Activated naive CD4-positive, alpha-beta T cell (primary cell): Measurements from ENCODE around the gene ABTB2.
"Not testable (repeated sequence)": the region's sequence is repeated elsewhere in the genome, so short reads cannot be mapped to it uniquely, and the experiment has no call there.

Source experiments
- DNase-seq, 4 experiments: peaks; one replicate each; lab custom pipeline; 2025; lab: John Stamatoyannopoulos, UW

The ABTB2 gene

DNA sequence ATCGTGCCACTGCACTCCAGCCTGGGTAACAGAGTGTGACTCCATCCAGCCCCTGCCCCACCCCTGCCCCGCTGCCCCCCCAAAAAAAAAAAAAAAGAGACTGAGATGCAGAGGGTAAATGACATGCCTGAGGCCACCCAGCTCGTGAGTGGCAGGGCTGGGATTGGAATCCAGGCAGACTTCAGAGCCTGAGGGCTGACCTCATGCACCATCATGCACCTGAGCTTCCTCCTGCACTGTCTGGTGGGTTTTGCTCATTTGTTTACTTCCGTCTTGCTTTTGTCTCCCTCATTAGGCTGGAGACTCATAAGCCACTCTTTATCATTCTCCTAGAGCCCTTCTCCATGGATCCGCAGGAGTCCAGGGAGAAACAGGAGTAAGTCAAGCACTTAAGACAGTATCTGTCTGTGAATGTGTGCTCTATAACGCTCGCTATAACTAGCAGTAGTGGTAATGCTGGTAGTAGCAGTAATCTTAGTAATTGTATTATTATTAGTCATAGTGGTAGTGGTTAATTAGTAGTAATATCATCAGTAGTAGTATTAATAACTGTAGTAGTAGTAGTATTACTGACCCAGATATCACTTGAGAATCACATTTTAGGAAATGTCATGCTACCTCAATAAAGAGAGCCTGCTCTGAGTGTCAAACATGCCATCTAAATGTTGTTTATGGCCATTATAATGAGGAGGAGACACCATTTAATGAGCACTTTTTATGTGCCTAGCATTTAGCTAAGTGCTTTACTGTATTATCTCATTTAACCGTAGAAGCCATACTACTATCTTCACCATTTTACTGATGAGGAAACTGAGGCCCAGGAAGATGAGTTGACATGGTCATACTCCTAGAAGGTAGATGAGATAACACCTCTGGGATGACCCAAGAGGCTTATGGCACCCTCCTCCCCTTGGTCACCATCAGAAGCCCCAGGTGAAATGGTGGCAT, 167.3 kb downstream of the ABTB2 start:
- no peak for DNase-seq

DNA sequence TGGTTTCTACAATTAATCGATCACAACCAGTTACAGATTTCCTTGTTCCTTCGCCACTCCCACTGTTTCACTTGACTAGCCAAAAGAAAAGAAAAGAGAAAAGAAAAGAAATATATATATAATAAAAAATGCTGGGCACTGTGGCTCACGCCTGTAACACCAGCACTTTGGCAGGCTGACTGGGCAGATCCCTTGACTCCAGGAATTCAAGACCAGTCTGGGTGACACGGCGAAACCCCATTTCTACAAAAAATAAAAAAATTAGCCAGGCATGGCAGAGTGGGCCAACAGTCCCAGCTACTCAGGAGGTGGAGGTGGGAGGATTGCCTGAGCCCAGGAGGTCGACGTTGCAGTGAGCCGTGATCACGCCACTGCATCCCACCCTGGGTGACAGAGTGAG, 168.6 kb downstream of the ABTB2 start:
- DNase-seq, result no peak

DNA sequence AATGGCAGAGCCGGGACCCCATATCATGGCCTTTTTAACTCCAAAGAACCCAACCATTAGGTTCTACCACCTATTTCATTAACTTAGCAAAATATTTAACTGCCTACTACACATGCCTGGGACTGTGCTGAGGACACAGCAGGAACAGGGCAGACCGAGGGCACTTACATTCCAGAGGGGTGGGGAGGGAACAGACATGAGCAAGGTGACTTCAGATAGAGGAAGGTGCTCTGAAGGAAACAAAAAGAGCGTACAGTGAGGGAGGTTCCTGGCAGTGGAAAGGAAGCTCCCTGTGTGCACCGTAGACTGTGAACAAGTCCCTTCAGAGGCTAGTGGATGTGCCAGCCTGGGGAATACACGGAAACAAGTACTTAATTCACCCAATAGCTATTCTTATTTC, 169.6 kb downstream of the ABTB2 start:
- DNase-seq, result no peak

DNA sequence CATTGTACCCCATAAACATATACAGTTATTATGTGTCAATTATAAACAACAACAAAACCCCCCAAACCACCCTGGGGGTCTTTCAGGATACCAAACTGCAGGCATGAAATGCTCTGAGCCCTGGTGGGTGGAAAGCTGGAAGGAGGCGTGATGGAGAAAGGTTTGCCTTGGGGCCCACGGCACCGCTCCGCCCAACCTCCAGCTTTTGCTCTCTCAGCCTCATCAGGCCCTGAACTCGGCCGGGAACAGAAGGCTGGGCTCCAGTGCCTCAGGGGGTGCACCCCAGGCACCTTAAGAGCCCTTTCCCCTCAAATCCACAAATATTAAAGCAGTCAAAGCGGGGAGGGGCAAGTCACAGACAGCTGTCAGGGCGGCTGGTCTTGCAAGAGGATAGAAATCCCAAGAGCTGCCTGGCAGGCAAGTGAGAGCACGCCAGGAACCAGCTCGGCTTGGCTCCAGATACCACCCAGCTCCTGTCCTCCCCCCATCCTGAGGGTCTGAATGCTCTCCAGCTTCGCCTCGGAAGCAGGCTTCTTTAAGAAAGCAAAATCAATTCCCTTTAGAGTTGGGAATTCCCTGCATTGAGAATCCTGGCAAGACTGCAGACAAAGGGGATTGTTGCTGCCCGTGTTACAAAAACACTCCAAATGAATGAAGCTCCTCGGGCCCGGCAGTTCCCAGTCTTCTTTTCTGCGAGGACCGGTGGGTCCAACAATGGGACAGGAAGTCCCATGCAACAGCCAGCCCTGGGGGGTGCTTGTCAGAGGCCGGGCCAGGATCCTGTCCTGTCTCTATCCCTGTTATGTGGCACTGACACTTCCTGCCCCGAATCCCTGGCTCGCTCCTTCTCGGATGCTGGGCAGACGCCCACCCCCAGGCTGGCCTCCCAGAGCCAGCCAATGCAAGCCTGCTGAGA, 171.6 kb downstream of the ABTB2 start:
- no peak for DNase-seq

DNA sequence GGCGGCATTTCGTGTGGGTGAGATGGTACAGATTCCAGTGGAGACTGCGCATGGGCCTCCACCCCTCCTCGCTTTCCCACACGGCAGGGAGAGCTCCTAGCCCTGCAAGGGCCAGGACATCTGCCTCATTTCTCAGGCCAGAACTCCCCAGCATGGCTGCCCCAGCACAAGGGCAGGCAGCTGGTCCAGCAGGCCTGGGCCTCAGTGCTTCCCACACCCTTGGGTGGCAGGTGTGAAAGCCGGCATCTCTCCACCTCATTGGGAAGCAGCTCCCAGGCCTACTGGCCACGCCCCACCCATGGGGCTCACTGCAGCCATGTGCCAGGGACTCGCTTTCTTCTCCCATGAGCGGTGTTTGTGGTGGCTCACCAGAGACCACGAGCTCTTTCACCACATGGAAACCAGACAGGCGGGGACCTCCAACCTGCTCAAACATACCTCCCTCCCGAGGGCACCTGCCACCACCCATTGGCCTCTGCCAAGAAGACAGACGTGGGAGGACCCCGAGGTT, 173.2 kb downstream of the ABTB2 start:
- DNase-seq, result no peak

DNA sequence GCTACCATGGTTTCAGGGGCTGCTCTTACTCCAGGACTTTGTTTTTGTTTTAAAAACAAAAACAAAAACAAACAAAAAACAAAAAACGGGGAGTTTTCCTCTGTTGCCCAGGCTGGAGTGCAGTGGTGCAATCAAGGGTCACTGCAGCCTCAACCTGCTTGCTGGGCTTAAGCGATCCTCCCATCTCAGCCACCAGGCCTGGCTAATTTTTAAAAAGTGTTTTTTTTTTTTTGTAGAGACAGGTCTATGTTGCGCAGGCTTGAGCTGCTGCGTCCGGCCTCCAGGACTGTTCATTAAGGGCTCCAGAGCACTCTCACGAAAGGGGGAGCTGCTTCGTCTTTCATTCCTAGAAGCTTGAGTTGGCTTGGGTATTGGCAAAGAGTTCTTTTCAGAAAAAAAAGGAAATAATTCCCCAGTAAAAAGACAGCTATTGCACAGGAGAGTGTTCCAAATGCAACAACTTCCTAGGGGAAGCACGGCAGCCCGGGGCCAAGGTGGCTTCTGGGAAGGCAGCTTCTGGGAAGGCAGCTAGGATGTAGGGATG, 173.9 kb downstream of the ABTB2 start:
- no peak for DNase-seq

DNA sequence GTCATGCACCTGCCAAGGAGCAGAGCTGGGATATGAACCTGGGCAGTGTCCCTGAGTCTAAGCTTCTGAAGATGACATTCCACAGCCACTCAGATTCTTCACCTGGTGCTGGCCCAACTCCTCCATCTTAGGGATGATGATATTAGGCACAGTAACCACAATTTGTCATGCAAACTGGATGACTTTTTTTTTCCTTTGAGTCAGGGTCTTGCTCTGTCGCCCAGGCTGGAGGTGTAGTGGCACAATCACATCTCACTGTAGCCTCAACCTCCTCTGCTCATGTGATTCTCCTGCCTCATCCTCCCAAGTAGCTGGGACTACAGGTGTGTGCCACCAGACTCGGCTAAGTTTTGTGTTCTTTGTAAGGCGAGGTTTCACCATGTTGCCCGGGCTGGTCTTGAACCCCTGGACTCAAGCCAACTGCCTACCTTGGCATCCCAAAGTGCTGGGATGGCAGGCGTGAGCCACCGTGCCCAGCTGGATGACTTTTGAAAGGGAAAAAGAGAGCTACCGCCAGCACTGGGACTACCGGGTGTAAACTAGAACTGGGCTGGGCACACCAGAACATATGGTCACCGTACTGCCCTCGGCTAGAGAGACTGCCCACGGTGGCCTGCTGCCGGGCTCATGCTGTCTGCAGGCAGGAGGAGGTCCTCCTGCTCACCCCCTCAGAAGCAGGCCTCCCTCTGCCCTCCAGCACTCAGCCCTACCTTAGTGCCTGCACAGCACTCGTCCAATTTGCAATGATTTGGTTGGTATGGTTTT, 174.7 kb downstream of the ABTB2 start:
- no peak for DNase-seq

DNA sequence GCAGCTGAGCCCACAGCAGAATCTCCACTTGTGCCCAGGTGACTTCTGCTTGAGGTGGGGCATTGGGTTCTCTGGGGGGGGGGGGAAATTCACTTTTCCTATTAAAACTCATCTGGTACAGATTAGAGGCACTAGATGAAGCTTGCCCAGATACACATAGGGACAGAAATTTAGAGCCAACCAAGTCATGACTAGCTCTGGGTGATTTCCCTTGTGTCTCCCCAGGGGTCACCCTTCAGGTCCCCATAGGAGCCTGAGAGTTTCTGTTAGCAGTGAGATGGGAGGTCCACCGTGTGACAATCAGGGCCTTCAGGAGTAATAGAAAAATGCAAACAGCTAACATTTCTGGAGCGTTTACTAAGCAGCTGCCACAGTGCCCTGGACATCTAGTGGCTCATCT, 175.4 kb downstream of the ABTB2 start:
- DNase-seq, result no peak

DNA sequence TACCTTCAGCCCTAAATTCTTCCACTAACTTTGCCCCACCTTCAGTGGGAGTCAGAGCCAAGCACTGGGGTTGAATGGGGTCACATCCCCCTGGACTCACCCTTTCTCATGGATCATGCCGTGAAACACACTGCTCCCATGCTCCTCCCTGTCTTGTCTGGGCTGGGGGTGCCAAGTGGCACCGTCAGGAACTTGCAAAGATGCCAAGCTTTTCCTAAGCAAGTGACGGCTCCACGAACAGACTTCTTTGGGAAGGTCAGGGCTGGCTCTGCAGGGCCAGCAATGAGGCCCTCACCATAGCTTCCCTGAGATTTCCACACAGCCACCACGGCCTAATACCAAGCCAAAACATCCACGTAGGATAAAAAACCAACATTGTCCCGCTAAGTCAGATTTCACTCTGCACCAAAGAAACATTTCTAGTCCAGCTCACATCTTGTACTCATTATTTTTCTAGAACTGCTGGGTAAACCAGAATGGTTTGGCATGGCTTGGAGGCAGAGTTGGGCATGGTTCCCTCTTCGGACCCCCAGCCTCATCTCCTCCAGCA, 175.9 kb downstream of the ABTB2 start:
- DNase-seq, result no peak

DNA sequence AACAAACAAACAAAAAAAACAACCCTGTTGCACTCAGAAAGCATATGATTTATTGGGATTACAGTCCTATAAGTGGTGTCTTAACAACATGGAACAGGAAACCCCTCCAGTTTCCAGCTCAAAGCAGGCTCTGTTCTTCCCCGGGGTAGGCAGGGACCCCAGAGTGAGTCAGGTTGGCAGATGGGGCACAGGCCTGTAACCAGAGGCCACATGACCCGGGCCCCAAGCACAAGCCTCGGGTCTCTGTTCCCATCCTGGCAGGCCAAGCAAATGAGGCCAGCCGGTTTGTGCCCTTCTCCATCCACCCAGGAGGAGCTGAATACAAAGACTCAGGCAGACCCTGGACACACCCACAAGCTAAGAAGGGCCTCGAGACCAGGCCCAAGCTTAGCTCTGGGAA, 176.6 kb downstream of the ABTB2 start:
- DNase-seq, result no peak

DNA sequence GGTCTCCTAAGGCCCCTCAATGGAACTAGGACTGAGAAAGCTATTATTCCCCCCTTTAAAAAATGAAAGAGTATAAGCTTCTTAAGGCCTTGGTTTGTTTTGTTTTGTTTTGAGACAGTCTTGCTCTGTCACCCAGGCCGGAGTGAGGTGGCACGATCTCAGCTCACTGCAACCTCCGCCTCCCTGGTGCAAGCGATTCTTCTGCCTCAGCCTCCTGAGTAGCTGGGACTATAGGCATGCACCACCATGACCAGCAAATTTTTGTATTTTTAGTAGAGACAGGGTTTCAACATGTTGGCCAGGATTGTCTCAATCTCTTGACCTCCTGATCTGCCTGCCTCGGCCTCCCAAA, 177.0 kb downstream of the ABTB2 start:
- not testable (repeated sequence) for DNase-seq

DNA sequence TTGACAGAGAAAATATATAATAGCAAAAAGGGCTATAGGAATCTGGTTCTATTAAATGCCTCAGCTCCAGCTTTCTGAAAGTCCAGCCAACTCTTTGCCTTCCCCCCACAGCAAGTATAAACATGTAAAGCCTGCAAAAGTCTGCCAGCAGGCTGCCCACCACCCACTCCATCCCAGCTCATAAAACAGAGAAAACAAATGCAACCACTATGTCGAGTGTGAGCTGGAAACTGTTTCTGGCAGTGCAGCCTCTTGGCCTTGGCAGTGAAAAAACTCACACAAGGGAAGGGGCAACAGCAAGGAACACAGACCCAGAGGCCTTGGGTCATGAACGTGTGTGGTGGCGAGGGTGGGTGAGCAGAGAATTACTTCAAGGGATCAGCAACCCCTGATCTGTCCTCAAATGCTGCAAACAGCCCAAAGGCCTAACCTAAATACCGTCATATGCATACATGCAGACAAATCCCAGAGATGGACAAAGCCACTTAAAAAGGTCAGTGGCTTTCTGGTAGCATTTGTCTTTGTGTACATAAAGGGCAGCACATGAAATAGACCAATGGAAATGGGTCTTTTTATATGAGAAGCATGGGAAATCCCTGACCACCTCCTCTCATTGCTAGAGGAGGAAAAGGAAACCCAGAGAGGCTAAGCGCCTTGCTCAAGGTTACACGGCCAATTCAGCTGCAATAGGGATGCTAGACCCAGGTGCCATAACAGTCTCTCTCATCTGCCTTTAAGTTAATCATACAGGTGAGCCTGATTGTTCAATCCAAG, 177.6 kb downstream of the ABTB2 start:
- no peak for DNase-seq

DNA sequence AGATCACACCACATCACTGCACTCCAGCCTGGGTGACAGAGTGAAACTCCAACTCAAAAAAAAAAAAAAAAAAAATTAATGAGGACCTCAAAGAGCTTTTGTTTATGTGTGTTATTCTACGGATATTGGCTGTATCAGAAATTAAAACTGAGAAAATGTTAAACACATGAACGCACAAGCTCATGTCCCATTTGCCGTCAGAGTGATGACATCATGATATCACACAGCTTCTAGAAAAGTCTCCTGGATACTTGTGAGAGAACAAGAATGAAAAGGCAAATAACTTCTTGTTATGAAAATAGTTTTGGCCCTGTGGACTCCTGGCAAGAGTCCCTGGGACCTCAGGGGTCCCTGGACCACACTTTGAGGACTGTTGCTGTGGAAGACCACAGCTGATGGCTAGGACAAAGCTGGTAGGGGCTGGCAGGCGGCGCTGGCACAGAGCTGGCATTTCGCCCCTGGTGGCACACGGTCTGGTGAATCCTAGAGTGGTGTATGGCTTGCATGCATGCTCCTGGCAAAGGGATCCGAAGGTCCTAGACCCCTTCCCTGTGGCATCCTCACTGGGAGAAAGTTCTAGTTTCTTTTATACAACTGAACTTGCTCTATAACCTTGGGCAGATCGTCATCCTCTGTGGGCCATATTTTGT, 178.7 kb downstream of the ABTB2 start:
- no peak for DNase-seq

DNA sequence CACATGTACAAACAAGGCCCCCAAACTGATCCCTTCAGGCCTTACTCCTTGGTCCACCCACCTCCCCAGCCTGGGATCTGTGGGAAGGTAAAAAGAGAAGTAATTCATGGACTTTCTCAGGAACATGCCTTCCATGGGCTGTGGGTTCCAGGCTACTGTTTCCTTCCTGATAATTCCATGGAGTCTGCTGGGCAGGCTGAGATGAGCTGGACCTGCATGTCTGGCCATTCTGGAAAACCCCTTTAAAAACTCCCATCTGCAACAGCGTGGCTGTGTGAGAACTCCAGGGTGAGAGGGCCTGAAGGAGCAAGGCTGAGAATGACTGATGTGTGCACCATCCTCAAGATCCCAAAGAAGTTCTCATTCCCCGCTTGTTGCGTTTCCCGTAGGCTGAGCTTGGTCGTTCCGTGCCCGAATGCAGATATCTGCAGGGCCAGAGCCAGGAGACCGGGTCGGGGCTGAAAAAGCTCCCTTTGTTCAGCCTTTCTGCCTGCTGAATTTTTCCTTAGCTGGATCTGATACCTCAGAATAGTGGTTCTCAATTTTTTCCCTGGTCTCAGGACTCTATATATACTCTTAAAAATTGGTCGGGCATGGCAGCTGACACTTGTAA, 179.5 kb downstream of the ABTB2 start:
- DNase-seq, result no peak

DNA sequence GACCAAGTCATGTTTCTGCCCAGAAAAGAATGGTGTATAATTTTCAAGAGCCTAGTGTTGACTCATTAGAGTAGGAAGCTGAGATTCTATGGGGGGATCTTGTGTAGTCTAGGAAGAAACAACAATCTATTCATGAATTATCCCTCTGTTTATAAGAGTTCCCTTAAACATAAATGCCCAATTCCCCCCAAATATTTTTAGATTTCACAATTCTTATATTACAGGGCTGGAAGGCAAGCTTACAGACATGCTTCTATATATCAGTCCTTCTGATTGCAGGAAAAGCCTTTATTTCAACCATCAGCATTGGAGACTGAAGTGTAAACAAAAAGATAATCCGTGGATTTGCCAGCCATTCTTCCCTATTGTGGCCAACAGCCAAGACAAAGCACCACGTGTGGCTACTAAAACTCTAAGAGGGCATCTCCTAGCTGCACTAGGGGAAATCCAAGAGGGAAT, 181.0 kb downstream of the ABTB2 start:
- no peak for DNase-seq

DNA sequence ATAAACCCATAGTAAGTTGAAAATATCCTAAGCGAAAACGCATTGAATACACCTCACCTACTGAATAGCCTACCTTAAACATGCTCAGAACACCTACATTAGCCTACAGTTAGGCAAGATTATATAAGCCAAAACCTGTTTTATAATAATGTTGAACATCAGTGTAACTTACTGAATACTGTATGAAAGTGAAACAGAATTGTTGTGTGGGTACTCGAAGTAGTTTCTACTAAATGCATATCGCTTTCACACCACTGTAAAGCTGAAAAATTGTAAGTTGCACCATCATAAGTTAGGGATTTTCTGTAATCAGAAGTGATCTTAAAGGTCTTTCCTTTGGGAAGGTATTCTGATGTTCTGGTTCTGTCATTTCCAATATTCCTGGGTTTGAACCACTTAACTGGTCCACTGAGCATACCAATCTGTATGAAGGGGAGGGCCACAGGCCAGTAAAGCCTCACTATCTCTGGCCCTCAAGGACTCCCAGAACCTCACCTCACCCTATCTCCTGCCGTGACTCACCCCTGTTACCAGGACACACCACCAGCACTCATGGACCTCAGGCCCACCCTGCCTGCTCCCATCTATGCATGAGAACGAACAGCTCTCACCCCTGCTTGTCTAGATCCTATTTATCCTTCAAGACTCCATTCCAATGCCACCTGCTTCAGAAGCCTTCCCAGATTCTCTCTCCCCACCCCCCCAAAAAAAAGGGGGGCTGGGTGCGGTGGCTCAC, 182.4 kb downstream of the ABTB2 start:
- DNase-seq, result no peak

DNA sequence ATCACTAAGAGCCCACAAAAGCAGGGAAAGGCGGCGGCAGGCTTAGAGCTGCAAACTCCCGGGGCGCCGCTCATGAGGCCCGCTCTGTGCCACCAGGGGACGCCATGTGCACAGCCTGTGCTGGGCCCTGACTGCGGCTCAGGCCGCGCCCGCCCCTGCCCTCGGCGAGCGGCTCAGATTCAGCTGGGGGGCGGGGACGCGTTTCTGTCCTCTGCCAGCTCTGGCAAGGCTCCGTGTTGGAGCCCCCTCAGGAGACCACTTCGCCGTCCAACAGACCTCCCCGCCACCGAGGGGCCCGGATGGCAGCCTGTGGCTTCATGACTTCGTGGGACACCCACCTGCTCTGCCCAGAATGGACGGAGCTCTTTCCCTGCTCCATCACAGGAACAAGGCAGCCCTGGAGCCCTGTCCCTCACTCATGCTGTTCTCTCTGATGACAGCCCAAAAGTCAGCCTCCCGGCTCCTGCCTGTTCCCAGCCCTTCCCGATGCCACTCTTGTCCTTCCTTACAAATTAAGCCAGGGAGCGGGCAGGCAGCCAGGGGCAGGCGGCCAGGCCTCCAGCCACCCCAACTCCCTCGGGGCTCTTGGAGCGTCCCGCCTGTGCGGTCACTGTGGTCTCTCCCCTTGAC, 183.3 kb downstream of the ABTB2 start:
- peak; percentile 50 to 75 (median 60) for DNase-seq

DNA sequence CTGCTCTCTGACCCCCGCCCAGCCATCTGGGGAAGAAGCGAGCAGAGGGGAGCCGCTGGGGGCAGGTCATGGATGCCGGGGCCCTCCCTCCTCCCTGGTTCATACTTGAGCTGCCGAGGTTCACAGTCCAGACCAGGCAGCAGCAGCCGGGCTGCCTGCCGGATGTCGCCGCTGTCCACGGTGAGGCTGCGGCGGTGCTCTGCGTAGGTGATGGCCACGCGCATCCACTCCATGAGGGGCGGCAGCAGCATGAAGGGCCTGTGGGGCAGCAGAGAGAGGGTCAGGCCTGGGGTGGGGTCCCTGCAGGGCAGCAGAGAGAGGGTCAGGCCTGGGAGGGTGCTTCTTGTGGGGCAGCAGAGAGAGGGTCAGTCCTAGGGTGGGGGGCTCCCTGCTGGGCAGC, 184.8 kb downstream of the ABTB2 start:
- DNase-seq, result no peak
